ENCODE data around the gene PIGR. TPM values are rescaled to one million over a fixed set of nuclear protein-coding genes. Genes with fewer than 3 reads are reported as not detected.

PIGR gene
- total and polyA plus RNA-seq, 2 of the 8 experiments (the other 6 are each of a cell fraction or from before 2014, with no cell fraction given) = not detected

- H2BK5ac ChIP-seq (ENCODE audit: low read depth, low read length) = no peak overlapping the region
- H4K91ac ChIP-seq (replicated peaks; ENCODE audit: insufficient read length, low read length) = no peak overlapping the region
- no peaks in the 10 kb centered on the region for H3K9me3 ChIP-seq (ENCODE audit: insufficient read depth in 2 of 2, low read depth in 1 of 2, low read length in 1 of 2)
- no peak overlapping the region for H3K27ac ChIP-seq (ENCODE audit: low read depth, low read length)
- no peak overlapping the region for H3K9ac ChIP-seq (replicated peaks in 1 of 4; ENCODE audit: extremely low read depth in 1 of 4, low read depth in 3 of 4, low read length in 3 of 4)
- no peak overlapping the region for H4K5ac ChIP-seq (ENCODE audit: insufficient read length, low read depth, low read length)
- H2BK20ac ChIP-seq (ENCODE audit: low read length) = no peak overlapping the region
- no peaks in the 10 kb centered on the region for H4K20me1 ChIP-seq (replicated peaks in 1 of 2; ENCODE audit: control insufficient read depth in 1 of 2, insufficient read depth in 2 of 2, low read length in 2 of 2)
- no peak overlapping the region for H2AFZ ChIP-seq (ENCODE audit: low read length)
- H3K23ac ChIP-seq (ENCODE audit: insufficient read length) = no peak overlapping the region
- no peak overlapping the region for H3K4ac ChIP-seq (replicated peaks; ENCODE audit: insufficient read length, low read depth, low read length)
- no peak overlapping the region for H3K14ac ChIP-seq (ENCODE audit: insufficient read length)
- FAIRE-seq (no peak), DNase-seq (ENCODE audit: low read depth in 1 of 2, low spot score in 2 of 2) (no peak)
- H3K56ac ChIP-seq (replicated peaks; ENCODE audit: insufficient read length, low read depth, low read length) = no peak overlapping the region
- H3K36me3 ChIP-seq (ENCODE audit: control insufficient read depth in 2 of 4, insufficient read depth in 4 of 4, low read length in 3 of 4) = no peaks in the 10 kb centered on the region
- H3K4me3 ChIP-seq (ENCODE audit: extremely low read depth in 1 of 4, insufficient read depth in 2 of 4, low read depth in 3 of 4, low read length in 4 of 4) = no peak overlapping the region
- H3K23me2 ChIP-seq (ENCODE audit: low read depth, low read length) = no peaks in the 10 kb centered on the region; the same call in 1 of the 2 replicates
- ChIA-PET POLR2A (ENCODE audit: partially characterized antibody) (interaction anchor here (0.6 to 0.7 kb wide), 2 partner anchors 18 to 60 kb away, joined by 3 read pairs; no protein-coding TSS in a partner anchor), CTCF (ENCODE audit: partially characterized antibody) (interaction anchor here (0.6 to 1.8 kb wide), 6 partner anchors 11 to 188 kb away, joined by 3 to 10 read pairs (median 4); no protein-coding TSS in a partner anchor)
- no peaks in the 10 kb centered on the region for H3K79me2 ChIP-seq (ENCODE audit: control insufficient read depth in 1 of 2, insufficient read depth in 2 of 2, low read length in 2 of 2)
- H3K27me3 ChIP-seq (replicated peaks in 1 of 4; ENCODE audit: control insufficient read depth in 3 of 4, extremely low read depth in 1 of 4, insufficient read depth in 3 of 4, low read length in 3 of 4) = no peaks in the 10 kb centered on the region; a peak in 2 of 7 replicates
- H3K18ac ChIP-seq (ENCODE audit: extremely low read depth, low read length) = no peak overlapping the region
- H2BK12ac ChIP-seq (ENCODE audit: low read depth, low read length) = no peak overlapping the region
- WGBS, 2 experiments (ENCODE audit: extremely low coverage in 1 of 2, insufficient coverage in 1 of 2, insufficient read length in 1 of 2, insufficient replicate concordance in 2 of 2, low coverage in 1 of 2, low lambda C conversion rate in 2 of 2, missing lambda C conversion rate in 1 of 2) = 91% methylated on average over 3 of the region's 3 CpGs; no CpG with 5 or more reads in 1 of the 2 experiments
- no peak overlapping the region for H2BK120ac ChIP-seq (replicated peaks; ENCODE audit: low read depth, low read length)
- H2BK15ac ChIP-seq (ENCODE audit: low read length) = no peak overlapping the region
- H2AK5ac ChIP-seq (ENCODE audit: low read depth, low read length) = no peak overlapping the region
- H3K79me1 ChIP-seq (ENCODE audit: low read depth, low read length) = no peaks in the 10 kb centered on the region
- H3K4me2 ChIP-seq (ENCODE audit: insufficient read depth in 1 of 2, low read depth in 2 of 2, low read length in 2 of 2) = no peak overlapping the region
- H3K4me1 ChIP-seq (replicated peaks in 1 of 4; ENCODE audit: control insufficient read depth in 3 of 4, insufficient read depth in 4 of 4, low read length in 3 of 4) = peaks cover 4 to 15% (median 7%) of the 10 kb centered on the region in 4 experiments
- no peak overlapping the region for H4K8ac ChIP-seq (ENCODE audit: extremely low read depth, insufficient read depth, low read length)
- no peak for TF ChIP-seq SP1 (IDR thresholded peaks at IDR 0.05; ENCODE audit: low read depth, low read length)
- TF ChIP-seq RBBP5 (IDR thresholded peaks at IDR 0.05; ENCODE audit: borderline replicate concordance, low read depth, low read length) = no peak
- TF ChIP-seq CREB1 (IDR thresholded peaks at IDR 0.05) = no peak
- no peak for TF ChIP-seq HDAC6 (IDR thresholded peaks at IDR 0.05; ENCODE audit: low read depth, low read length)
- no peak for TF ChIP-seq KDM4A (IDR thresholded peaks at IDR 0.05; ENCODE audit: low read depth, low read length, severe bottlenecking)
- TF ChIP-seq EZH2 (IDR thresholded peaks at IDR 0.05; ENCODE audit: low read depth, low read length, severe bottlenecking) = no peak
- no peak for TF ChIP-seq RNF2 (IDR thresholded peaks at IDR 0.05; ENCODE audit: borderline replicate concordance, low read depth, low read length, missing control alignments, poor library complexity, severe bottlenecking)
- TF ChIP-seq POU5F1 (IDR thresholded peaks at IDR 0.05; ENCODE audit: low read depth, low read length) = no peak
- TF ChIP-seq RFX5 (IDR thresholded peaks at IDR 0.05; ENCODE audit: borderline replicate concordance, low read depth, low read length) = no peak
- TF ChIP-seq JUN (IDR thresholded peaks at IDR 0.05; ENCODE audit: low read depth, low read length) = no peak
- no peak for TF ChIP-seq CEBPB (IDR thresholded peaks at IDR 0.05; ENCODE audit: low read depth, low read length)
- TF ChIP-seq GTF2F1 (IDR thresholded peaks at IDR 0.05; ENCODE audit: borderline replicate concordance, low read depth, low read length) = no peak
- no peak for TF ChIP-seq EGR1 (IDR thresholded peaks at IDR 0.05; ENCODE audit: borderline replicate concordance, low read depth, low read length)
- TF ChIP-seq SRF (IDR thresholded peaks at IDR 0.05; ENCODE audit: low read depth, low read length) = no peak
- TF ChIP-seq CBX8 (IDR thresholded peaks at IDR 0.05; ENCODE audit: borderline replicate concordance, low read depth, low read length) = no peak
Measured at GRCh38 chr1:206986402-206986801, 40.1 kb upstream of the PIGR start.
